GM23338 (cell line): ENCODE results near the gene DDIT3. TPM values are rescaled to one million over a fixed set of nuclear protein-coding genes. Genes with fewer than 3 reads are reported as not detected.

Source experiments
- ATAC-seq: fragments of 200-7000 bp; cut with Tn5 transposase; 3 replicates; pipeline ENCODE4 v1.9.1; 2020
- DNase-seq: peaks from one replicate; pipeline ENCODE4 v3.0.0-alpha.2; 2015; ENCODE audit warnings: low spot score
- H2AFZ ChIP-seq: fragments of 200-600 bp; sonication (generic); 2 replicates; pipeline ENCODE4 v1.8.0; 2016; ENCODE audit warnings: antibody characterized with exemption, mild to moderate bottlenecking, moderate library complexity
- H3F3A ChIP-seq: fragments of 200-600 bp; sonication (generic); replicated peaks from 2 replicates; pipeline ENCODE4 v1.8.0; 2017; ENCODE audit warnings: antibody characterized with exemption, mixed run types, low read depth
- H3K27ac ChIP-seq: fragments of 200-600 bp; sonication (generic); 2 replicates; pipeline ENCODE4 v1.6.1; 2016; ENCODE audit warnings: low read depth
- H3K27me3 ChIP-seq: fragments of 200-600 bp; sonication (generic); 2 replicates; pipeline ENCODE4 v1.8.0; 2016; ENCODE audit warnings: mild to moderate bottlenecking, mixed run types, moderate library complexity; ENCODE audit not compliant: insufficient read depth
- H3K36me3 ChIP-seq: fragments of 200-600 bp; sonication (generic); 2 replicates; pipeline ENCODE4 v1.8.0; 2016; ENCODE audit warnings: mild to moderate bottlenecking; ENCODE audit not compliant: insufficient read depth
- H3K4me1 ChIP-seq: fragments of 200-600 bp; sonication (generic); 2 replicates; pipeline ENCODE4 v1.8.0; 2016; ENCODE audit warnings: mild to moderate bottlenecking, moderate library complexity; ENCODE audit not compliant: insufficient read depth
- H3K4me2 ChIP-seq: fragments of 200-600 bp; sonication (generic); 2 replicates; pipeline ENCODE4 v1.7.1; 2017; ENCODE audit warnings: mixed run types
- H3K4me3 ChIP-seq: fragments of 200-600 bp; sonication (generic); 2 replicates; pipeline ENCODE4 v1.6.1; 2016; ENCODE audit warnings: mixed run types
- H3K79me2 ChIP-seq: fragments of 200-600 bp; sonication (generic); replicated peaks from 2 replicates; pipeline ENCODE4 v1.8.0; 2017; ENCODE audit warnings: mild to moderate bottlenecking; ENCODE audit not compliant: insufficient read depth
- H3K9me2 ChIP-seq: fragments of 200-600 bp; sonication (generic); 2 replicates; pipeline ENCODE4 v1.8.0; 2017; ENCODE audit not compliant: insufficient read depth
- H4K20me1 ChIP-seq: fragments of 200-600 bp; sonication (generic); replicated peaks from 2 replicates; pipeline ENCODE4 v1.8.0; 2017; ENCODE audit warnings: mild to moderate bottlenecking; ENCODE audit not compliant: insufficient read depth
- H3K27ac Mint-ChIP-seq: 2 replicates; pipeline ENCODE4 v1.8.0; 2020; ENCODE audit warnings: inconsistent platforms, mild to moderate bottlenecking, moderate library complexity, mixed read lengths
- H3K27me3 Mint-ChIP-seq: 3 replicates; pipeline ENCODE4 v1.8.0; 2022; ENCODE audit warnings: low read depth, mild to moderate bottlenecking, moderate library complexity, mixed read lengths, inconsistent platforms; ENCODE audit not compliant: insufficient read depth, poor library complexity
- H3K36me3 Mint-ChIP-seq: 3 replicates; pipeline ENCODE4 v1.8.0; 2021; ENCODE audit warnings: low read depth, mild to moderate bottlenecking, inconsistent platforms, moderate library complexity, mixed read lengths
- H3K4me1 Mint-ChIP-seq: 3 replicates; pipeline ENCODE4 v1.8.0; 2020; ENCODE audit warnings: mild to moderate bottlenecking, inconsistent platforms, mixed read lengths
- H3K4me3 Mint-ChIP-seq: 3 replicates; pipeline ENCODE4 v1.8.0; 2021; ENCODE audit warnings: moderate library complexity, mild to moderate bottlenecking, inconsistent platforms, mixed read lengths
- H3K9me3 Mint-ChIP-seq: 3 replicates; pipeline ENCODE4 v1.8.0; 2020; ENCODE audit warnings: moderate library complexity, mild to moderate bottlenecking, inconsistent platforms, mixed read lengths
- CREB1 ChIP-seq: fragments of 250-450 bp; sonication (Bioruptor Pico); IDR thresholded peaks from 2 replicates; pipeline ENCODE4 v1.5.0; 2020; ENCODE audit warnings: low read depth, mild to moderate bottlenecking, moderate library complexity
- CTCF ChIP-seq, 2 experiments: fragments of 200-600 bp in 1 of 2; sonication (generic) in 1 of 2; conservative IDR thresholded peaks; 2 replicates each; pipeline versions ENCODE4 v1.5.1 to v1.6.1; 2016 to 2017; ENCODE audit warnings: antibody characterized with exemption in 2 of 2, low read depth in 2 of 2, mild to moderate bottlenecking in 2 of 2, moderate library complexity in 1 of 2
- EZH2 ChIP-seq: fragments of 200-600 bp; sonication (generic); IDR thresholded peaks from one replicate; pipeline ENCODE4 v1.8.0; 2017; ENCODE audit warnings: antibody characterized with exemption, mild to moderate bottlenecking, low read depth; ENCODE audit not compliant: unreplicated experiment
- EZH2phosphoT487 ChIP-seq: fragments of 200-600 bp; sonication (generic); IDR thresholded peaks from one replicate; pipeline ENCODE4 v1.8.1; 2018; ENCODE audit warnings: antibody characterized with exemption; ENCODE audit not compliant: unreplicated experiment
- JUNB ChIP-seq: IDR thresholded peaks from one replicate; pipeline ENCODE4 v1.6.1; 2016; ENCODE audit warnings: antibody characterized with exemption; ENCODE audit not compliant: unreplicated experiment
- NANOG ChIP-seq: IDR thresholded peaks from 2 replicates; pipeline ENCODE4 v1.6.1; 2016; ENCODE audit warnings: antibody characterized with exemption, borderline replicate concordance
- POLR2AphosphoS5 ChIP-seq: IDR thresholded peaks from 2 replicates; pipeline ENCODE4 v1.6.1; 2016; ENCODE audit warnings: antibody characterized with exemption, low read depth
- ZNF331 ChIP-seq: fragments of 250-450 bp; sonication (Bioruptor Pico); IDR thresholded peaks from 2 replicates; pipeline ENCODE4 v1.5.0; 2020; ENCODE audit warnings: low read depth, mild to moderate bottlenecking, moderate library complexity
- polyA plus RNA-seq: library from polyadenylated mRNA; unstranded; fragments of >200 nt; fragmentation: Nextera tagmentation; extraction: Ambion mirVana; gene quantifications from 2 replicates; pipeline ENCODE4 v1.2.1, GENCODE V29; 2016
- total RNA-seq: library from RNA; depleted of rRNA; stranded (reverse); fragments of >200 nt; shearing (Covaris generic); gene quantifications from 2 replicates; pipeline ENCODE4 v1.2.3, GENCODE V29; 2014
- TF ChIP-seq, protein P1 (sequence below): fragments of 250-450 bp; sonication (Bioruptor Pico); IDR thresholded peaks from 2 replicates; pipeline ENCODE4 v1.5.0; 2020; ENCODE audit warnings: mild to moderate bottlenecking, moderate library complexity

The DDIT3 gene
- total and polyA plus RNA-seq, 2 experiments from 2014 or later: 3.9 to 12.5 TPM

- Histone ChIP-seq H4K20me1 (peaks cover 15% of the 10 kb centered on the region), H2AFZ (no peak overlapping the region), H3K4me1 (peaks cover 38% of the 10 kb centered on the region), H3K4me3 (0 out of 2 replicates have a peak overlapping the region, but pooled peaks have one; percentile 20), H3K27ac (0 out of 2 replicates have a peak overlapping the region, but pooled peaks have one; percentile 9), H3F3A (peaks cover 12% of the 10 kb centered on the region), H3K36me3 (no peaks in the 10 kb centered on the region), H3K27me3 (peaks cover 14% of the 10 kb centered on the region), H3K9me2 (no peaks in the 10 kb centered on the region), H3K4me2 (peak overlapping the region; percentile 88), H3K79me2 (peaks cover 33% of the 10 kb centered on the region)
- TF ChIP-seq JUNB: no peak
- no peak for TF ChIP-seq POLR2AphosphoS5
- TF ChIP-seq EZH2phosphoT487: no peak
- TF ChIP-seq NANOG: no peak
- TF ChIP-seq, protein P1, sequence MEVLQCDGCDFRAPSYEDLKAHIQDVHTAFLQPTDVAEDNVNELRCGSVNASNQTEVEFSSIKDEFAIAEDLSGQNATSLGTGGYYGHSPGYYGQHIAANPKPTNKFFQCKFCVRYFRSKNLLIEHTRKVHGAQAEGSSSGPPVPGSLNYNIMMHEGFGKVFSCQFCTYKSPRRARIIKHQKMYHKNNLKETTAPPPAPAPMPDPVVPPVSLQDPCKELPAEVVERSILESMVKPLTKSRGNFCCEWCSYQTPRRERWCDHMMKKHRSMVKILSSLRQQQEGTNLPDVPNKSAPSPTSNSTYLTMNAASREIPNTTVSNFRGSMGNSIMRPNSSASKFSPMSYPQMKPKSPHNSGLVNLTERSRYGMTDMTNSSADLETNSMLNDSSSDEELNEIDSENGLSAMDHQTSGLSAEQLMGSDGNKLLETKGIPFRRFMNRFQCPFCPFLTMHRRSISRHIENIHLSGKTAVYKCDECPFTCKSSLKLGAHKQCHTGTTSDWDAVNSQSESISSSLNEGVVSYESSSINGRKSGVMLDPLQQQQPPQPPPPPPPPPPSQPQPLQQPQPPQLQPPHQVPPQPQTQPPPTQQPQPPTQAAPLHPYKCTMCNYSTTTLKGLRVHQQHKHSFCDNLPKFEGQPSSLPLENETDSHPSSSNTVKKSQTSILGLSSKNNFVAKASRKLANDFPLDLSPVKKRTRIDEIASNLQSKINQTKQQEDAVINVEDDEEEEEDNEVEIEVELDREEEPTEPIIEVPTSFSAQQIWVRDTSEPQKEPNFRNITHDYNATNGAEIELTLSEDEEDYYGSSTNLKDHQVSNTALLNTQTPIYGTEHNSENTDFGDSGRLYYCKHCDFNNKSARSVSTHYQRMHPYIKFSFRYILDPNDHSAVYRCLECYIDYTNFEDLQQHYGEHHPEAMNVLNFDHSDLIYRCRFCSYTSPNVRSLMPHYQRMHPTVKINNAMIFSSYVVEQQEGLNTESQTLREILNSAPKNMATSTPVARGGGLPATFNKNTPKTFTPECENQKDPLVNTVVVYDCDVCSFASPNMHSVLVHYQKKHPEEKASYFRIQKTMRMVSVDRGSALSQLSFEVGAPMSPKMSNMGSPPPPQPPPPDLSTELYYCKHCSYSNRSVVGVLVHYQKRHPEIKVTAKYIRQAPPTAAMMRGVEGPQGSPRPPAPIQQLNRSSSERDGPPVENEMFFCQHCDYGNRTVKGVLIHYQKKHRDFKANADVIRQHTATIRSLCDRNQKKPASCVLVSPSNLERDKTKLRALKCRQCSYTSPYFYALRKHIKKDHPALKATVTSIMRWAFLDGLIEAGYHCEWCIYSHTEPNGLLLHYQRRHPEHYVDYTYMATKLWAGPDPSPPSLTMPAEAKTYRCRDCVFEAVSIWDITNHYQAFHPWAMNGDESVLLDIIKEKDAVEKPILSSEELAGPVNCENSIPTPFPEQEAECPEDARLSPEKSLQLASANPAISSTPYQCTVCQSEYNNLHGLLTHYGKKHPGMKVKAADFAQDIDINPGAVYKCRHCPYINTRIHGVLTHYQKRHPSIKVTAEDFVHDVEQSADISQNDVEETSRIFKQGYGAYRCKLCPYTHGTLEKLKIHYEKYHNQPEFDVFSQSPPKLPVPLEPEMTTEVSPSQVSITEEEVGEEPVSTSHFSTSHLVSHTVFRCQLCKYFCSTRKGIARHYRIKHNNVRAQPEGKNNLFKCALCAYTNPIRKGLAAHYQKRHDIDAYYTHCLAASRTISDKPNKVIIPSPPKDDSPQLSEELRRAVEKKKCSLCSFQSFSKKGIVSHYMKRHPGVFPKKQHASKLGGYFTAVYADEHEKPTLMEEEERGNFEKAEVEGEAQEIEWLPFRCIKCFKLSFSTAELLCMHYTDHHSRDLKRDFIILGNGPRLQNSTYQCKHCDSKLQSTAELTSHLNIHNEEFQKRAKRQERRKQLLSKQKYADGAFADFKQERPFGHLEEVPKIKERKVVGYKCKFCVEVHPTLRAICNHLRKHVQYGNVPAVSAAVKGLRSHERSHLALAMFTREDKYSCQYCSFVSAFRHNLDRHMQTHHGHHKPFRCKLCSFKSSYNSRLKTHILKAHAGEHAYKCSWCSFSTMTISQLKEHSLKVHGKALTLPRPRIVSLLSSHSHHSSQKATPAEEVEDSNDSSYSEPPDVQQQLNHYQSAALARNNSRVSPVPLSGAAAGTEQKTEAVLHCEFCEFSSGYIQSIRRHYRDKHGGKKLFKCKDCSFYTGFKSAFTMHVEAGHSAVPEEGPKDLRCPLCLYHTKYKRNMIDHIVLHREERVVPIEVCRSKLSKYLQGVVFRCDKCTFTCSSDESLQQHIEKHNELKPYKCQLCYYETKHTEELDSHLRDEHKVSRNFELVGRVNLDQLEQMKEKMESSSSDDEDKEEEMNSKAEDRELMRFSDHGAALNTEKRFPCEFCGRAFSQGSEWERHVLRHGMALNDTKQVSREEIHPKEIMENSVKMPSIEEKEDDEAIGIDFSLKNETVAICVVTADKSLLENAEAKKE (CRISPR knock-in tag): no peak
- TF ChIP-seq EZH2: no peak
- TF ChIP-seq ZNF331 (CRISPR knock-in tag): no peak
- no peak for TF ChIP-seq CREB1 (CRISPR knock-in tag)
- TF ChIP-seq CTCF (conservative IDR thresholded peaks at IDR 0.05; ENCODE audit: low read depth in 2 of 2): no peak
- no peaks in the 10 kb centered on the region; the same call in 2 of the 3 replicates for H3K36me3 Mint-ChIP-seq
- H3K4me1 Mint-ChIP-seq: peaks cover 57% of the 10 kb centered on the region
- ATAC-seq (no peak), DNase-seq (no peak)
- H3K4me3 Mint-ChIP-seq: peak overlapping the region; percentile 79
- H3K27ac Mint-ChIP-seq: no peak overlapping the region
- H3K9me3 Mint-ChIP-seq: no peaks in the 10 kb centered on the region
- peaks cover 13% of the 10 kb centered on the region for H3K27me3 Mint-ChIP-seq
Observed at GRCh38 chr12:57551637-57552305, 31.5 kb upstream of the DDIT3 start.
